ENCODE measurements around the gene HS6ST2. TPM values are rescaled to one million over a fixed set of nuclear protein-coding genes. Genes with fewer than 3 reads are reported as not detected.

Gene HS6ST2
- total and polyA plus RNA-seq, 12 donors = 0.13 to 1.2 (median 0.26) TPM; not detected in 3

GRCh38 chrX:132671229-132671641 lies 287.2 kb downstream of the HS6ST2 start:
- Histone ChIP-seq H3K36me3 (no peaks in the 10 kb centered on the region), H3K9me3 (no peaks in the 10 kb centered on the region), H3K4me1 (no peaks in the 10 kb centered on the region), H3K4me3 (no peak overlapping the region), H3K27ac (no peak overlapping the region), H3K27me3 (peaks cover 0 to 71% (median 0%) of the 10 kb centered on the region in 7 donors)
- intact Hi-C loops (cut with DNase I) = no loop called here
- 67 to 69% methylated on average over 3 of the region's 3 CpGs for WGBS, 2 donors
- no peak for TF ChIP-seq CTCF (IDR thresholded peaks at IDR 0.05)
- no peak for DNase-seq
- no peak for ATAC-seq

DNA sequence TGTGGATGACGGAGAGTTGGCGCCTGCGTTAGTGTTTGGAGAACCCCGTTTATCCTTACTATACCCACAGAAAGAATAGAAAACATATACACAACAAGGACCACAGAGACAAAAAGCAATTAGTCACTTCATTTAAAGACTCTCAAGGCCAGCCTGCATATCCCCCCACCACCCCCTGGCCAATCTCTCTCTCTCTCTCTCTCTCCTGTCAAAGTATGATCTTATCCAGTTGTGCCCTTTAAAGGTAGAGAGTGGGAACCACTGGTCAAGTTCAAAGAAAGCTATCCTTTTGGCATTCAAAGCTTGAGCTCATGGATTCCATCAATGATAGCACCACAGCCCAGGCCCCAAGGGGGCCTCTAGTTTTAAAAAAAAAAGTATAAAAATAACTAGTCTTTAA lies 289.3 kb downstream of the HS6ST2 start:
- WGBS, 2 donors = 79 to 84% methylated on average over 4 of the region's 4 CpGs
- intact Hi-C loops (cut with DNase I) = no loop called here
- no peak for TF ChIP-seq CTCF (IDR thresholded peaks at IDR 0.05)
- Histone ChIP-seq H3K27me3 (peaks cover 0 to 80% (median 0%) of the 10 kb centered on the region in 7 donors), H3K36me3 (no peaks in the 10 kb centered on the region), H3K4me1 (no peaks in the 10 kb centered on the region), H3K9me3 (no peaks in the 10 kb centered on the region), H3K27ac (no peak overlapping the region), H3K4me3 (no peak overlapping the region)
- no peak for ATAC-seq
- no peak for DNase-seq

- Histone ChIP-seq H3K36me3 (no peaks in the 10 kb centered on the region), H3K9me3 (no peaks in the 10 kb centered on the region), H3K4me1 (no peaks in the 10 kb centered on the region), H3K4me3 (no peak overlapping the region), H3K27ac (no peak overlapping the region), H3K27me3 (peaks cover 0 to 74% (median 0%) of the 10 kb centered on the region in 7 donors)
- no peak for ATAC-seq
- intact Hi-C loops (cut with DNase I) = no loop called here
- TF ChIP-seq CTCF (IDR thresholded peaks at IDR 0.05) = no peak
- 58 to 67% methylated on average over 6 of the region's 6 CpGs for WGBS, 2 donors
- DNase-seq = no peak
Measured at GRCh38 chrX:132668178-132668577, 290.3 kb downstream of the HS6ST2 start.

- no peak for DNase-seq
- no peak for ATAC-seq
- H3K27me3 ChIP-seq = peaks cover 0 to 66% (median 0%) of the 10 kb centered on the region in 7 donors
- TF ChIP-seq CTCF (IDR thresholded peaks at IDR 0.05) = no peak
- intact Hi-C loops (cut with DNase I) = no loop called here
- H3K27ac ChIP-seq = no peak overlapping the region
- H3K4me1 ChIP-seq = no peaks in the 10 kb centered on the region
- no peak overlapping the region for H3K4me3 ChIP-seq
- no peaks in the 10 kb centered on the region for H3K9me3 ChIP-seq
- no peaks in the 10 kb centered on the region for H3K36me3 ChIP-seq
- 93 to 100% methylated on average over 2 of the region's 2 CpGs for WGBS, 2 donors
Measured at GRCh38 chrX:132665676-132666075, 292.8 kb downstream of the HS6ST2 start.
